SU-DHL-6 (cell line): ENCODE measurements around the gene ANK3.

Source experiments
- H2AFZ ChIP-seq: fragments of 200-600 bp; sonication (generic); 2 replicates; pipeline ENCODE4 v1.6.1; 2014; ENCODE audit warnings: low read depth, mild to moderate bottlenecking, moderate library complexity, mixed read lengths, antibody characterized with exemption, low read length; ENCODE audit not compliant: severe bottlenecking
- H3F3A ChIP-seq: fragments of 200-600 bp; shearing (Covaris generic); 2 replicates; pipeline ENCODE4 v1.6.0; 2016; ENCODE audit warnings: antibody characterized with exemption, mild to moderate bottlenecking; ENCODE audit not compliant: insufficient read depth
- H3K27ac ChIP-seq: fragments of 200-600 bp; sonication (generic); 2 replicates; pipeline ENCODE4 v1.5.1; 2016; ENCODE audit warnings: low read depth, mild to moderate bottlenecking, low read length, moderate library complexity, mixed read lengths
- H3K27me3 ChIP-seq: fragments of 200-600 bp; sonication (generic), shearing (Covaris generic); 2 replicates; pipeline ENCODE4 v1.6.0; 2014; ENCODE audit warnings: mild to moderate bottlenecking, low read length
- H3K36me3 ChIP-seq: fragments of 200-600 bp; sonication (generic); 2 replicates; pipeline ENCODE4 v1.6.1; 2014; ENCODE audit warnings: mild to moderate bottlenecking, low read length, mixed read lengths
- H3K4me2 ChIP-seq: fragments of 300-600, 200-600 bp; shearing (Covaris generic), sonication (generic); 2 replicates; pipeline ENCODE4 v1.6.0; 2014; ENCODE audit warnings: low read length, low read depth, mild to moderate bottlenecking; ENCODE audit not compliant: poor library complexity, severe bottlenecking
- H3K4me3 ChIP-seq: fragments of 200-600 bp; sonication (generic); 2 replicates; pipeline ENCODE4 v1.5.1; 2014; ENCODE audit warnings: antibody characterized with exemption, low read length, mild to moderate bottlenecking, mixed read lengths; ENCODE audit not compliant: insufficient read depth, poor library complexity, severe bottlenecking
- H3K79me2 ChIP-seq: fragments of 200-600 bp; sonication (generic); 2 replicates; pipeline ENCODE4 v1.6.1; 2014; ENCODE audit warnings: mild to moderate bottlenecking, low read length, moderate library complexity; ENCODE audit not compliant: insufficient read depth
- H3K9ac ChIP-seq: fragments of 200-600 bp; sonication (generic); 2 replicates; pipeline ENCODE4 v1.7.0; 2014; ENCODE audit warnings: mild to moderate bottlenecking, low read length
- H3K9me2 ChIP-seq: fragments of 200-600 bp; sonication (generic); replicated peaks from 2 replicates; pipeline ENCODE4 v1.6.1; 2014; ENCODE audit warnings: low read length; ENCODE audit not compliant: insufficient read depth
- H3K9me3 ChIP-seq: fragments of 200-600 bp; sonication (generic); 2 replicates; pipeline ENCODE4 v1.6.1; 2014; ENCODE audit warnings: low read length, mixed read lengths; ENCODE audit not compliant: insufficient read depth
- H4K20me1 ChIP-seq: fragments of 200-600 bp; sonication (generic); 2 replicates; pipeline ENCODE4 v1.6.1; 2014; ENCODE audit warnings: low read depth, mild to moderate bottlenecking, antibody characterized with exemption, low read length, moderate library complexity, mixed read lengths
- CTCF ChIP-seq: fragments of 200-600 bp; sonication (generic); IDR thresholded peaks from one replicate; pipeline ENCODE4 v1.5.1; 2017; ENCODE audit warnings: antibody characterized with exemption, mild to moderate bottlenecking, low read length, moderate library complexity; ENCODE audit not compliant: insufficient read depth, poor library complexity, severe bottlenecking
- EZH2phosphoT487 ChIP-seq: fragments of 200-600 bp; sonication (generic), shearing (Covaris generic); conservative IDR thresholded peaks from 2 replicates; pipeline ENCODE4 v1.6.1; 2018; ENCODE audit warnings: mild to moderate bottlenecking, antibody characterized with exemption, low read length, moderate library complexity, mixed read lengths

ANK3 gene

GRCh38 chr10:60376221-60377041 lies 13.2 kb downstream of the ANK3 start:
- no peak overlapping the region for H3K9ac ChIP-seq
- no peaks in the 10 kb centered on the region for H3F3A ChIP-seq
- no peak overlapping the region for H2AFZ ChIP-seq
- TF ChIP-seq EZH2phosphoT487 (no peak), CTCF (no peak)
- H3K27me3 ChIP-seq, result no peaks in the 10 kb centered on the region
- no peaks in the 10 kb centered on the region for H4K20me1 ChIP-seq
- H3K9me2 ChIP-seq, result no peaks in the 10 kb centered on the region
- H3K79me2 ChIP-seq, result no peaks in the 10 kb centered on the region
- H3K9me3 ChIP-seq, result no peaks in the 10 kb centered on the region
- no peaks in the 10 kb centered on the region for H3K36me3 ChIP-seq
- no peak overlapping the region for H3K4me3 ChIP-seq
- H3K27ac ChIP-seq, result no peak overlapping the region
- H3K4me2 ChIP-seq, result no peak overlapping the region

- Histone ChIP-seq H3K4me3 (no peak overlapping the region), H3K9me3 (no peaks in the 10 kb centered on the region), H3K4me2 (no peak overlapping the region), H2AFZ (no peak overlapping the region), H3K79me2 (no peaks in the 10 kb centered on the region), H3K36me3 (no peaks in the 10 kb centered on the region), H3K9me2 (no peaks in the 10 kb centered on the region), H3K27me3 (no peaks in the 10 kb centered on the region), H3F3A (no peaks in the 10 kb centered on the region), H3K9ac (no peak overlapping the region), H4K20me1 (no peaks in the 10 kb centered on the region), H3K27ac (no peak overlapping the region)
- TF ChIP-seq CTCF (no peak), EZH2phosphoT487 (no peak)
Measured at GRCh38 chr10:60375293-60376004, 14.2 kb downstream of the ANK3 start.

GRCh38 chr10:60374836-60375235 lies 14.8 kb downstream of the ANK3 start:
- no peaks in the 10 kb centered on the region for H3F3A ChIP-seq
- TF ChIP-seq EZH2phosphoT487 (no peak), CTCF (no peak)
- H3K4me3 ChIP-seq, result no peak overlapping the region
- H3K79me2 ChIP-seq, result no peaks in the 10 kb centered on the region
- H3K9me2 ChIP-seq, result no peaks in the 10 kb centered on the region
- H3K27ac ChIP-seq, result no peak overlapping the region
- H2AFZ ChIP-seq, result no peak overlapping the region
- H4K20me1 ChIP-seq, result no peaks in the 10 kb centered on the region
- H3K4me2 ChIP-seq, result no peak overlapping the region
- no peaks in the 10 kb centered on the region for H3K9me3 ChIP-seq
- H3K36me3 ChIP-seq, result no peaks in the 10 kb centered on the region
- H3K9ac ChIP-seq, result no peak overlapping the region
- H3K27me3 ChIP-seq, result no peaks in the 10 kb centered on the region
